Activated CD4-positive, alpha-beta T cell treated with anti-CD3 and anti-CD28 coated beads for 1 hour (primary cell): ENCODE data around the gene SOCS7.
"Not testable (repeated sequence)": the region's sequence is repeated elsewhere in the genome, so short reads cannot be mapped to it uniquely, and the experiment has no call there.

Source experiments
- DNase-seq: peaks from one replicate; pipeline ENCODE4 v3.0.0-alpha.2; 2020

Gene SOCS7

DNA sequence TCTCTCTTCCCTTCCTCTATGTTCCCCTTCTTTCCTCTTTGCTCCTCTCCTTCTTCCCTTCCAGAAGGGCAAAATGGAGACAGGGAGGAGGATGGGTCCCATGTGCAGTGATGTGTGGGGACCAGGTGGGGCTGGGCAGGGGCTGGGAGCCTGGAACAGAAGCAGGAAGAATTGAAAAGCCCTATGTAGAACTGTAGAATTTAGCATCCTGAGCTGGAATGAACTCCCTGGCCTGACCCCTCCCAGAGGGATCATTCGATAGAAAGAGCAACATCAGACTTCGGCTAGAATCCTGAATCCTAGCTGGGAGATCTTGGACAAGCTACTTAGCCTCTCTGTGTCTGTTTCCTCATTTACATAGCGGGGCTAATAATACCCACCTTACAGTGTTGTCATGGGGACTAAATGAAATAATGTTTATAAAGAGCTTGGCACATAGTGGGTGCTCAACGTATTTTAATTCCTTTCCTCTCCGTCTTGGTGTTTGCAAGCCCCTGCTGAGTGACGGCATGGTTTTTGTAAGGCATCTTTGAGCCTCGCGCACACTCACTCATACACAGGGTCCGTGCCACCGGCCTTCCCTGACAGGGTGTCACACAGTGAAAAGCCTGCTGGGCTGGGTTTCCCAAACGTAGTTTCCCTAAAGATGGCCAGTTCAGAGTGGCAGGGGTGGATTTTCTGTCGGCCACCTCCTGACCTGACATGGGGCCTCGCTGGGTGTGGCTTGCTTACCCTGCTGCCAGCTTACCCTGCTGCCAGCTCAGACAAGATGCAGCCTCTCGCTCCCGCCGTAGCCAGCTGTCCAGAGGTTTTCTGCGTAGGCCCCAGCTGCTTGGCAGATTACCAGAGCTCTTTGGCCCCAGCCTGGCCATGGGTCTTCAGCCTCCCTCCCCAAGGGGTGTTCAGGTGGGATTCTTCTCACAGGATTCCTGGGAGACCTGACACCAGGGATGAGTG, 70.5 kb downstream of the SOCS7 start:
- no peak for DNase-seq

DNA sequence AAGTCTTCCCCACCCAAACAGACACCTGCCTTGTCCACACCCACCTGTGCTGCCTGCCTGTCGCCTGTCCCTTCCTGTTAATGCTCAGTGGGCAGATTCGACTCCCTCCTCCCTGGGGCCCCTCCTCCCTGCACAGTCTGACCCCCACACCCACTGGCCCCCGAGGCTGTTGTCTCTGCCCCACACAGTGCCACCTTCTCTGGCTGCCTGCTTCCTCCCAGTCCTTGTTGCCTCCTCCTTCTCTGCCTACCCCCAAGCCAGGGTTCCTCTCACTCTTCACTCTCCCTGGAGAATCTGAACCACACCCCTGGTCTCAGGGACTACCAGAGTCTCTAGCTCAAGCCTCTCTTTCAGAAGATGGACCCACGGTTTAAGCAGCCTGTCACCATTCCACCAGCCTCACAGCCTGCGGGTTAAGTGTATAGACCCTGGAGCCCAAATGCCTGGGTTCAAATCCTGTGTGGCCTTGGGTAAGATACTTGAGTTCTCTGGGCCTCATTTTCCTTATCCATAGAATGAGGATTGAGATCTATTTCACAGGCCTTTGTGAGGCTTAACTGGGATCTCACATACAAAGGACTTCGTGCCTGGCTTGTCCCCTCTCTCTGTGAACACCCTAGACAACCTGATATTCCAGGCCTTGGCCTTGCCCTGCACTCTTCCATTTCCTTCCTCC, 72.8 kb downstream of the SOCS7 start:
- no peak for DNase-seq

GRCh38 chr17:38425031-38425430, 73.4 kb downstream of the SOCS7 start:
- DNase-seq, result no peak

- DNase-seq, result no peak
Observed at GRCh38 chr17:38425744-38426143, 74.1 kb downstream of the SOCS7 start.

- no peak for DNase-seq
Observed at GRCh38 chr17:38426441-38426840, 74.8 kb downstream of the SOCS7 start.

DNA sequence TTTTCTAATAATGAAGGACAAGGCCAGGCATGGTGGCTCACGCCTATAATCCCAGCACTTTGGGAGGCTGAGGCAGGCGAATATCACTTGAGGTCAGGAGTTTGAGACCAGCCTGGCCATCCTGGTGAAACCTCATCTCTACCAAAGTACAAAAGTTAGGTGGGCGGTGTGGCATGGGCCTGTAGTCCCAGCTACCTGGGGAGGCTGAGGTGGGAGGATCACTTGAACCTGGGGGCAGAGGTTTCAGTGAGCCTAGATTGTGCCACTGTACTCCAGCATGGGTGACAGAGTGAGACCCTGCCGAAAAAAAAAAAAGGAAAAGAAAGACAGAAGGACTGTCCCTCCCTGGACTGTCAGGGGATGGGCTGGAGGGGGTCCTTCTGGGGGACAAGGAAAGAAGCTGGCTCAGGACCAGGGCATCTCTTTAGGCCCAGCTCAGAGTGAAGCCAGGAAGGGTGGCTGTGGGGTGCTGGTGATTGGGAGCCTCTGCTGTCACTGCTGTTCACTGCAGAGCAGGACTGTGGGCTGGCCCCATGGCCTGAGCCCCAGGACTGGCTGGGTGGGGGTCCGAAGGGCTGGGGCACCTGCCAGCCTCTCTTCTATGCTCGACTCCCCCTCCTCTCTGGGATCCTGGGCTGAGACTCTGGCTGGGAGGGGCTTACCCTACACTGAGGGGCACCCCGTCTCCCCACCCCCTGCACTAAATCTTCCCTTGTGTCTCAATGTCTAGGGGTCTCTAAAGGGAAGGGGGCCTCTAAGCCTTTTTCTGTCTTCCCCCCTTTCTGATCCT, 75.7 kb downstream of the SOCS7 start:
- DNase-seq, result no peak

GRCh38 chr17:38428112-38428642, 76.5 kb downstream of the SOCS7 start, which contains the start of gene ARHGAP23:
Gene ARHGAP23 (plus strand): TSS chr17:38428464. CDS start chr17:38428486, 22 bp downstream.
- peak; percentile 17 for DNase-seq

DNA sequence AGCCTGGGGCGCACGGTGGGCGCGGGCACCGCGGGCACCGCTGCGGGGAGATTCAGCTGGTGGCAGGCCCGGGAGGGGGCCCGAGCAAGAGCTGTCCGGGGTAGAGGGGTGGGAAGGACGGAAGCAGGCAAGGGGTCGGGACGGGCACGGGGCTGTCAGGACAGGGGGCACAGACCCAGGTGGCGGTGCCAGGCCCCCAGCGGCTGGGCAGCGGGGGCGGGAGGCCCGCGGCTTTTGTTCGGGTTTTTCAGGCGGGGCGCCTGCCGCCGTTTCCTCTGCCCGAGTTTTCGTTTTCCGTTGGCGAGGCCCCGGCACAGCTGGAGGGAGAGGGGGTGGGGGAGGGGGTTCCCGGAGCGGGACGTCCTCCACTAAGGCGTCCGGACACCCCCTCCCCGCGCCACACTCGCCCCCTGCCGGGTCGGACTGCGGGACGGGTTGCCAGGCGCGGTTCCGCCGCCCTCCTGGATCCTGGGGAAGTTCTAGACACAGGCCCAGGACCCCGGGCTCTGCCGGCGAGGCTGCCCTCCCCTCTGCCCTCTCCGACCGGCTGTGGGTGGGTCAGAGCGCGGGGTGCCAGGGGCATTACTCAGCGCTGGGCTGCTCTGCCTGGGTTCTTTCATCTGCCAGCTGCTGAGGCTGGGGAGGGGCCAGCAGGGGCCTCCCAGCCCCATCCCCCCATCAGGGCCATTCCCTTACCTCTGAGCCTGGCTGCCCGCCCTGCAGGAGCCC, 77.2 kb downstream of the SOCS7 start:
- no peak for DNase-seq

- DNase-seq, result no peak
Observed at GRCh38 chr17:38429476-38430100, 77.9 kb downstream of the SOCS7 start.

- DNase-seq, result no peak
Observed at GRCh38 chr17:38430316-38430715, 78.7 kb downstream of the SOCS7 start.

DNA sequence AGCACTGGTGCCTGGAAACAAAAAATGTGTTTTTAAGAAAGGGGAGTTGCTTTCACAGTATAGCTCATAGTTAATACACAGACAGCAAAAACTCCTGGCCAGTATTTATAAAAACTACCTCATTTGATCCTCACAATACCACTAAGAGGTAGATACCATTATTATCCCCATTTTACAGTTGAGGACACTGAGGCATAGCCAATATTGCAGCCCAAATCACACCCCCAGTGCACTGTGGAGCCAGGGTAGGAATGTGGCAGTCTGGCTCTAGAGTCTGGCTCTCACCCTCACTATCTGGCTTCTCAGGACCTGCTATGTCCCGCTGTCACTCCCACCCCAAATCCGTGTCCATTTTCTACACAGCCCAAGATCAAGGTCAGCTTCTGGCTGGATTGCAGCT, 79.2 kb downstream of the SOCS7 start:
- no peak for DNase-seq

- no peak for DNase-seq
Observed at GRCh38 chr17:38431346-38432145, 79.9 kb downstream of the SOCS7 start.

DNA sequence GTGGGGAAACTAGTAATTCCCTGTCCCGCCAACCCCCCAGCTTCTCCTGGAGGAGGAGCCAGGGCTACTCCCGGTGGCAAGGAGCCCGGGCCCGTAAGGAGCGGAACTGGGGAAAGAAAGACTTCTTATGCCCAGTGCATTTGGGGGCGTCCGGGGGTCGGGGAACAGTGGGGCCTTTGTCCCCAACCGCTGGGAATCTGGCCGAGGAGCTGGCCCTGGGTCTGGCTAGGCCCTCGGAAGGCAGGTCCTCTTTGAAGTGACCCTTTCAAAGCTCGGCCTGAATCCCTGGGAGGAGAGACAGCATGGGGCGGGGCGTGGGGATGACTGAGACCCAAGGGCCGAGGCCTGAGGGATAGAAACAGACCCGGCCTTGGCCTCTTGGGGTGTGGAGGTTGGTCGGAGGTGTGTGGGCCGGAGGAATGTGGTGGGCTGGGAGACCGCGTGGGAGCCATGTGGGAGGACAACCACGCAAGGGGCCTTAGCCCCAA, 82.6 kb downstream of the SOCS7 start:
- no peak for DNase-seq

DNA sequence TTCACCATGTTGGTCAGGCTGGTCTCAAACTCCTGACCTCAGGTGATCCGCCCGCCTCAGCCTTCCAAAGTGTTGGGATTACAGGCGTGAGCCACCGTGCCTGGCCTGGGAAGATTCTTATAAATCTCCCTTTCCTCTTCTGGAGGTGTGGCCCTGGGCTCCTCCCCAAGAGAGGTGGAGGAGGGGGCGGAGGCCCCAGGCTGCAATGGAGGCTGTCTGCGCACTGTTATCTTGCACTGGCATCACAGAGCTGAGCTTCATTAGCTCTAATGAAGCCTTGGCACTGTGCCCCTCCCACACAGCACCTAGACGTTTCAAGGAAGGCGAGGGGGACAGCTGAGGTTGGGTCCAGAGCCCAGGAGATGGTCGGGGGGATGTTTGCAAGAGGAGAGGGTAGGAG, 84.2 kb downstream of the SOCS7 start:
- DNase-seq, result no peak

- no peak for DNase-seq
Observed at GRCh38 chr17:38436386-38436785, 84.7 kb downstream of the SOCS7 start.

- not testable (repeated sequence) for DNase-seq
Observed at GRCh38 chr17:38437313-38437712, 85.7 kb downstream of the SOCS7 start.

DNA sequence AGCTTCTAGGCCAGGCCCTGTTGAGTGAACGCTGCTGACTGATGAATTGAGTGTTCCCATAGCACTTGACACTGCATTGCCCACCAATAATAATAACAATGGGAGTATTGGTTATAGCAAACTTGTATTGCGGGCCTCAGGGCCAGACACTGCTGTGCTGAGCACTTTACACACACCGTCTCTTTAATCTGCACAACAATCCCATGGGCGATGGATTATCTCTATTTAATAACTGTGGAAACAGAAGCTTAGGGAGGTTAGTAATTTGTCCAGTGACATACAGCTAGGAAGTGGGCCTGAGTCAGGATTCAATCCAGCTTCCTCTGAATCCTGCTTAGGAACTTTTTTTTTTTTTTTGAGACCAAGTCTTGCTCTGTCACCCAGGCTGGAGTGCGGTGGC, 87.8 kb downstream of the SOCS7 start:
- DNase-seq, result no peak

- DNase-seq, result no peak
Observed at GRCh38 chr17:38440614-38441397, 89.2 kb downstream of the SOCS7 start.

- DNase-seq, result no peak
Observed at GRCh38 chr17:38441429-38442061, 89.9 kb downstream of the SOCS7 start.
